Limb (tissue), 2 donors: ENCODE data around the gene WDR18.
"Not testable (repeated sequence)": the region's sequence is repeated elsewhere in the genome, so short reads cannot be mapped to it uniquely, and the experiment has no call there.

Experiments used
- DNase-seq, 2 donors: peaks; one replicate each; pipeline ENCODE4 v3.0.0-alpha.2; 2016; ENCODE audit errors: extremely low spot score in 2 of 2

The WDR18 gene

DNA sequence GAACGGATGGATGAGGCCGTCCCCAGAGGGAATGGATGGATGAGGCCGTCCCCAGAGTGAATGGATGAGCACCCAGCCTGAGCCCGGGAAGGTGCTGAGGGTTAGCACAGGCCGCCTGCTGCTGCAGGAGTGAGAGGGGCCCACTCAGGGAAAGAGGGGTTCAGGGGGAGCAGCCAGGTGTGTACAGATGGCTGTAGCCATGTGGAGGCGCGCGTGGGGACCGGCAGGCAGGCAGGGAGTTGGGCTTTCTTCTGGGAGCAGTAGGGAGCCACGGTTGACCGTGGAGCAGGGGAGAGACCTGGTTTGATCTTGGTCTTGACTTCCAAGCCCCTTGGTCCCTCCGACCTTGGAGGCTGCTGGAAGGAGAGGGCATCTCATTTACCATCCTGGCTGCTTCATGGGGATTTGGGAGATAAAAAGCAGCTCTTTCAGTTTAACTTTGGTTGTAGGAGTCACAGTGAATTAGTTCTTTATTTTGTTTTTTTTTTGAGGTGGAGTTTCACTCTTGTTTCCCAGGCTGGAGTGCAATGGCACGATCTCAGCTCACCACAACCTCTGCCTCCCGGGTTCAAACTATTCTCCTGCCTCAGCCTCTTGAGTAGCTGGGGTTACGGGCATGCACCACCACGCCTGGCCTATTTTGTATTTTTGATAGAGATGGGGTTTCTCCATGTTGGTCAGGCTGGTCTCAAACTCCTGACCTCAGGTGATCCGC is 33.6 kb upstream of the WDR18 start:
- DNase-seq, result no peak

DNA sequence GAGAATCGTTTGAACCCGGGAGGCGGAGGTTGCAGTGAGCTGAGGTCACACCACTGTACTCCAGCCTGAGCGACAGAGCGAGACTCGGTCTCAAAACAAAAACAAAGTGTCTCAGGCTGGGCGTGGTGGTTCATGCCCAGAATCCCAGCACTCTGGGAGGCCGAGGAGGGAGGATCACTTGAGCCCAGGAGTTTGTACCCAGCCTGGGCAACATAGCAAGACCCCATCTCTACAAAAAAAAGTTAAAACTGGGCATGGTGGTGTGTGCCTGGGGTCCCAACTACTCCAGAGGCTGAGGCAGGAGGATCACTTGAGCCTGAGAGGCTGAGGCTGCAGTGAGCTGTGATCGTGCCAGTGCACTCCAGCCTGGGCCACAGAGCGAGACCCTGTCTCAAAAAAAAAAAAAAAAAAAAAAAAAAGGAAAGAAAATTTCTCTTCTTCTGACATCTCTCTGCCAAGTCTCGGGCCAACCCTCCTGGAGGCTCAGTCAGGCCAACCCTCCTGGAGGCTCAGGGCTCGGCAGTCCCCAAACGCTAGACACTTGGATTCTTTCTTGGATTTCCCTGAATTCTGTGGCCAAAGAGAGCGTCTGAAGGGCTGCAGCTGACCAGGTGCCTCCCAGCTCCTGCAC is 32.0 kb upstream of the WDR18 start:
- DNase-seq, result no peak

DNA sequence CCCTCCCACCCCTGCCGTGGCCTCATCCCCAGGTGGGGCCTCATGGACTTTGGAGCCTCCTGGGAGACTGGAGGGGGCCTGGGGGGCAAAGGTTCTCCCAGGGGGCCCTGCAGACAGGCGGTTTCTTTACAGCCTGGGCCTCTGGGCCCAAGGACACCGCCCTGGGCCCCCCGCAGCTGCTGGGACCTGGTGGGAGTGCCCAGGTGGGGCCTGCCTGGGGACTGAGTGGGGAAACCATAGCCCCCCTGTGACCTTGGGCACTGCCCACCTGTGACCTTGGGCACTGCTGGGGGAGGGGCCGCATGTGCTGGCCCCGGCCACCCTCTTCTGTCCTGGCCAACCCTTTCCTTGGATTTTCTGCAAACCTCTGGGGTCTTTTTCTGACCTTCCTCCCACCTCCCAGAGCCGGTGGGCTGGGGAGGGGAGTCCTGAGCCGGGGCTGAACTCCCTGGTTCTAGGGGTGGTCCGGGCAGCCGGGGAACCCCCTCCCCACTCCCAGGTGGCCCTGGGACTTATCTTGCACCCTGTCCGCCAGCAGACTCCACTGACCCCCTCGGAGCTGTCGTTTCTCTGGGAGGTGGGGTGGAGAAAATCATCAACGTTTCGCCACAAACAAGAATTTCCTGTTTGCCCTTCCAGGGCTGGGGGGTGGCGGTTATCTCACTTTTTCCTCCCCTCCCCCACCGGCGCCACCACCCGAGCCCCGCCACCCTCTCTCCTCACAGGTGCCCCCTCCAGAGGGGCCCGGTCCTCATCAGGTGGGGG is 31.3 kb upstream of the WDR18 start:
- peak in 1 of 2 donors; percentile 41 for DNase-seq

DNA sequence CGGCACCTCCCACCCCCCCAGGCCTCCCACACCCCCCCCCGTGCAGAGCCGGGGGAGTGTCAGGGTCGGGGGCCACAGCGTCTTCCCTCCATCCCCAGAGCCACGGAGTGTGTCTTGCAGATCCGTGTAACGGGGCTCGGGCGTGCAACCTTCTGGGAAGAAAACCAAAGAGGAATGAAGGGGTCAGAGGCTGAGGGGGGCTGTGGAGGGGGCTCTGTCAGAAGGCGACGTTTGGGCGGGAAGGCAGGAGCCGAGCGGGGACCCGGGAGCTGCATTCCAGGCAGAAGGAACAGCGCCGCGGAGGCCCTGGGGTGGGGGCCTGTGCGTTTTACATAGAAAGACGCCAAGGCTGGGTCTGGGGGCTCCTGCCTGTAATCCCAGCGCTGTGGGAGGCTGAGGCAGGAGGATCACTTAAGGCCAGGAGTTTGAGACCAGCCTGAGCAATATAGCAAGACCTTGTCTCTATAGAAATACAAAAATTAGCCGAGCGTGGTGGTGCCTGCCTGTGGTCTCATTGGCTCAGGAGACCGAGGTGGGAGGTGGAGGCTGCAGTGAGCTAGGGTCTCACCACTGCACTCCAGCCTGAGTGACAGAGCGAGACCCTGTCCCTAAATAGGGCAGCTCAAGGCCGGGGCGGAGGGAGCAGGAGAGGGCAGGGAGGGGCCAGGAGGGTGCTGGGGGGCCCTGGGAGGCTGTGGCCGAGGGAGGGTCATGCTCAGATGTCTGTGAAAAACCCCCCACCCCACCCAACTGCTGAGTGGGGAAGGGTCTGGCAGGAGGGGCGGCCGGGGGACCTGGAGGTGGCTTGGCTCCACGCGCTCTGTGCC is 30.5 kb upstream of the WDR18 start:
- no peak for DNase-seq

DNA sequence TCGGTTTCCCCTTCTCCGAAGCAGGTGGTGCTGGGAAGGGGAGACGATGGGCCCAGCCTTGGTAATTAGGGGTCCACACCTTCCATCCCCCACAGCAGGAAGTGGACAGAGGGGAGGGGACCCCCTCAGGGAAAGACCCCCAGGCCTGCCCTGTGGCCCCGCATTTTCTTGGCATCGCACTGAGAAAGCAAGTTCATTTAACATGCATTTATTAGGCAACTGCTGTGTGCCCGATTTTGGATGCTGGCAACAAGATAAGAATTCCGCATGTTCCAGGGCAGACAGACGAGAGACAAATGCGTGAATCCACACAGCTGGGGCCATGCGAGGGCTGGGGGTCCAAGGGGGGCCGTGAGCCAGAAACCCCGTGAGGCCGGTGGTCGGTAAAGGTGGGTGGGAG is 29.9 kb upstream of the WDR18 start:
- DNase-seq, result no peak

DNA sequence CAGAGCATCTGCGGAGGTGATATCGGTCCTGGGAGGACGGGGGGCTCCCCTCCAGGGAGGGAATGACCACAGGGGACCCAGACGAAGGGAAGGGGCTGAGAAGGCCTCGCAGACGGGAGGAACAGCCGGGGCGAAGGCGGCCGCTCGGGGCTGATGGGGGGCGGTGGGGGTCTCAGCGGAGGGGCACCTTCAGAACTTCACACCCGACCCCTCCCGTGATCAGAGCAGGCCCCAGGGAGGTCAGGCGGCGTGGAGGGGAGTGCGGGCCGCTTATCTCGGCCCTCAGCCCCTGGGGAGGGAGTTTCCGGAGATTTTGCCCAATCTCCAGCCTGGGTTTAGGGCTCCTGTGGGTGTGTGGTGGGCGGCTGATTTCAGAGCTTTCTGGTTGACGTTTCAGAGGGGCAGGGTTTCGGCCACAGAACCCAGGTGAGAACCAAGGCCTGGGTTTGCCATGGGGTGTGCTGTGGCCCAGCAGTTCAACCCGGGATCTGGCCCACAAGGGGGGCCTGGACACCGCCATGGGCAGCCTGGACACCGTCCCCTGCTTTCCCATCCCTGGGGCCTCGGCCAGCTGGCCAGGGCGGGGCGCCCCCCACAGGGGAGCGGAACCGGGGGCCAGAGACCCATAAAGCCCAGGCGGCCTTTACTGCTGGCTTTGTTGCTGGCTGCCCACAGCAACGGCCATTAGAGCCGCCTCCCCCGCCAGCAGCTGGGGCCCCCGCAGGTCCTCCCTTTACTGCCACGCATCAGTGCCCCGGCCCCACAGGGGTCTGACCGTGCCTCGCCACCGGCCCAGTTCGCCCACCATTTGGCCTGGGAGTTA is 29.3 kb upstream of the WDR18 start:
- peak in 1 of 2 donors; percentile 48 for DNase-seq

DNA sequence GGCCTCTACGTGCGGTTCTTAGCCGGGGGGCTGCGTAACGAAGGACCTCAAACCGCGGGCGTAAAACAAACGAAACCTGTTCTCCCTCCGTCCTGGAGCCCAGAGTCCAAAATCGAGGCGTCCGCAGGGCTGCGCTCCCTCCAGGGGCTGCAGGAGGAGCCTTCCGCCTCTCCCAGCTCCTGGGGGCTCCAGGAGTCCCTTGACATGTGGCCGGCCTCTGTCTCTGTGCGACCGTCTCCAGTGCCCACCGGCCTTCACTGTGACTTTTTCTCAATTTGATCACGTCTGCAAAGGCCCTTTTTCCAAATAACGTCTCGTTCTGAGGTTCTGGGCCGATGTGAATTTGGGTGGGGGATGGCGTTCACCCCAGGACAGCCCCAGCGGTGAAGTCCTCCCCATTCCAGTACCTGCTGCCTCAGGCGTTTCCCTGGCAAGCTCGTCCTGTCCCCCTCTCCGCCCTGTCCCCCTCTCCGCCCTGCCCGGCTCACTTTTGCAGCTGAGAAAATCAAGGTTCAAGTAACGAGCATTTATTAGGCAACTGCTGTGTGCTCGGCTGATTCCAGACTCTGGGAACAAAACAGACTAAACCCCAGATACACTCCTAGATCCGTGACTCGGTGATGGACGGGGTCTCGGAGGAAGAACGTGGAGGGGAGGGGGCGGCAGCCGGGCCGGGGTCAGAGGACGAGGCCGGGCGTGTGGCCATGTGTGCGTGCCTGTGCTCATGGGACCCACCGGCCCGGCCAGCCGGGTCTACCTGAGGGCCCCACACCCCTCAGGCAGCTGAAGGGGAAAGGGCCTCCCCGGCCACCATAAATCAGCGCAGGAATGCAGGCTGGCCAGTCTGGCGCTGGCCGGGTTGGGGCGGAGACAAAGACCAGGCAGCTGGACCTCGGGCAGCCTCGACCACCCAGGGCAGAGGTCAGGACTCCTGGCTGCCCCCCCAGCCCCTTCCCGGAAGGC is 28.1 kb upstream of the WDR18 start:
- DNase-seq, result peak in 1 of 2 donors; percentile 39

DNA sequence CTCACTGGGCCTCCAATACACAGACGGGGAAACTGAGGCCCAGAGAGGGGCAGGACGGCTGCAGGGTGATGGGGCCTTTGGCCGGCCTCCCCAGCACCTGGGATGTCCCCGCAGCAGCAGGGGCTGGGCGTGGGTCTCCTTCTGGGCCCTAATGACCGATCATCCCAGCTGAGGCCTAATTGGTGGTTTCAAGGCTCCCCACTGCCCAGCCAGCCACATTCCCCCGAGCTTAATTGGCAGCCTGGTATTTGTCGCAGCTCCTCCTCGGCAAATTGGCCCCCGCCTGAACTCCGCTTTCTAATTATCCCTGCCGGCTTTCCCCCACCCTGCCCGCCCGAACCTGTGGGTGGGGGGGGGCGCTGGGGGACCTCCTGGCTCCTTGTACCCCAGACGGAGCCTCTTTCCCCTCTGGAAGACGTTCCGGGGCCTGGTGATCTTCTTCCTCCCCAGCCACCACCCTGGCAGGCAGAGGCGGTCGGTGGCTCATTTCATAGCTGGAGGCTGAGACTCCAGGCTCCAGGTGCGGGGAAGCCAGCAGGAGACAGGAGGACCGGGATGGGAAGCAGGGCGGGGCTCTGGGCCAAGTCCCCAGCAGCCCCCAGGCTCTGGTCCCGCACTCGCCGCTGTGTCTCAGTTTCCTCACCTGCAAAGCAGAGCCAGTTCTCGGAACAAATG is 27.2 kb upstream of the WDR18 start:
- DNase-seq, result peak in 1 of 2 donors; percentile 47

DNA sequence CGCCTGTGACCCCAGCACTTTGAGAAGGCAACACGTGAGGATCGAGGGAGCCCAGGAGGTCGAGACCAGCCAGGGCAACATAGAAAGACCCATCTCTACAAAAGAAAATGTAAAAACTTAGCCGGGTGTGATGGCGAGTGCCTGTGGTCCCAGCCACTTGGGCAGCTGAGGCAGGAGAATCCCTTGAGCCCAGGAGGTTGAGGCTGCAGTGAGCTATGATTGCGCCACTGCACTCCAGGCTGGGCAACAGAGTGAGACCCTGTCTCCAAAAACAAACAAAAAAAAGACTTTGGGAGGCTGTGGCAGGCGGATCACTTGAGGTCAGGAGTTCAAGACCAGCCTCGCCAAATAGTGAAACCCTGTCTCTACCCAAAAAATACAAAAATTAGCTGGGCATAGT is 26.6 kb upstream of the WDR18 start:
- not testable (repeated sequence) for DNase-seq

DNA sequence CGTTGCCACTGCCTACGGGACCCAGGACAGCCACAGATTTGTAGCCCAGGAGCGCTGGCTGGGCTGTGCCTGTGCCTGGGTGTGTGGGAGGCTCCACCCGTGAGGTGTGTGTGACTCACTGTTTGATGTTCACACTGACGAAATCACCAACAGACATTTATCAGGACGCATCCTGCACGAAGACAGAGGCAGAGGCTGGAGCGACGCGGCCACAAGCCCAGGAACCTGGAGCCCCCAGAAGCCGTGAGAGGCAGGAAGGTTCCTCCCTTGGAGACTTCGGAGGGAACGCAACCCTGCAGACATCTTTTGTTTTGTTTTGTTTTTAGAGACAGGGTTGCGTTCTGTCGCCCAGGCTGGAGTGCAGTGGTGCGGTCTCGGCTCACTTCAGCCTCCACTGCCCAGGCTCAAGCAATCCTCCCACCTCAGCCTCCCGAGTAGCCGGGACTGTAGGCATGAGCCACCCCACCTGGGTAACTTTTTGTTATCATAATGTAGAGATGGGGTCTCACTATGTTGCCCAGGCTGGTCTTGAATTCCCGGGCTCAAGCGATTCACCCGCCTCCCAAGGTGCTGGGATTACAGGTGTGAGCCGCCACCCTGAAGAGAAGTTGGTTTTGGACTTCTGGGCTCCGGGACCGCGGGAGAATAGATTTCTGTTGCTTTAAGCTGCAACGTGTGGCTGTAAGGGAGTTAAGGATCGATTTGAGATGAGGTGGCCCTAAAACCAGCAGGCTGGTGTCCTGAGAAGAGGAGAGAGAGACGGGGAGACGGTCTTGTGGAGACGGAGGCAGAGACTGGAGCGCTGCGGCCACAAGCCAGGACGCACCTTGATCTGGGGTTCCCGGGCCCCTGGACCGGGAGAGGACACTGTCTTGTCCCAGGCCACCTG is 24.9 kb upstream of the WDR18 start:
- no peak for DNase-seq

DNA sequence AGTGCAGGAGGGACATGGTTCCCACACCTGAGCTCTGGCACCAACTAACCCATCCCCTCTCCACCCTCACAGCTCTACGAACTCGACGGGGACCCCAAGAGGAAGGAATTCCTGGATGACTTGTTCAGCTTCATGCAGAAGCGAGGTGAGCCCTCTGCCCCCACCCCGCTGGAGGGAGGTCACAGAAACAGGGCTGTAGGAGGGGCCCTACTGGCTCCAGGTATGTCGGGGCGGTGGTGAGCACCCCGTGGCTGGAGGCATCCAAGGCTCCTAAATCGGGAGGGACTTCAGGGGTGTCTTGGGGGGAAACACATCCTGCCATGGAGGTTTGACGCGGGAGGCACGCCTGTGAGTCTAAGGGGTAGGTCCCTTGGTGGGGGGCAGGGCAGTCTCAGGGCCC is 24.1 kb upstream of the WDR18 start:
- DNase-seq, result no peak

DNA sequence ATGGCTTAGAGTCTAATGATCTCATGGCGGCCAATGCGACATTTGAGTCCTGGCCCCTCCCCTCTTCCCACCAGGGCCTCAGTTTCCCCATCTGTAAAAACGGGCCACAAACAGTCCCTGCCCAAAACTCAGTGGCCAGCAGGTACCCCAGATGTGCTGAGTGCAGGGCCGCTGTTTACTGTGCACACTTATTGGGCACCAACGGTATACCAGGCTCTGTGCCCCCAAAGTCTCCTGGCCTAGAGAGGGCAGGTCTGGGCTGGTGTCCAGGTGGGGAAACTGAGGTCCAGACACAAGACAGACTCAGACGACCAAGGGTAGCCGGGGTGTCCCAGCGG is 23.6 kb upstream of the WDR18 start:
- no peak for DNase-seq

DNA sequence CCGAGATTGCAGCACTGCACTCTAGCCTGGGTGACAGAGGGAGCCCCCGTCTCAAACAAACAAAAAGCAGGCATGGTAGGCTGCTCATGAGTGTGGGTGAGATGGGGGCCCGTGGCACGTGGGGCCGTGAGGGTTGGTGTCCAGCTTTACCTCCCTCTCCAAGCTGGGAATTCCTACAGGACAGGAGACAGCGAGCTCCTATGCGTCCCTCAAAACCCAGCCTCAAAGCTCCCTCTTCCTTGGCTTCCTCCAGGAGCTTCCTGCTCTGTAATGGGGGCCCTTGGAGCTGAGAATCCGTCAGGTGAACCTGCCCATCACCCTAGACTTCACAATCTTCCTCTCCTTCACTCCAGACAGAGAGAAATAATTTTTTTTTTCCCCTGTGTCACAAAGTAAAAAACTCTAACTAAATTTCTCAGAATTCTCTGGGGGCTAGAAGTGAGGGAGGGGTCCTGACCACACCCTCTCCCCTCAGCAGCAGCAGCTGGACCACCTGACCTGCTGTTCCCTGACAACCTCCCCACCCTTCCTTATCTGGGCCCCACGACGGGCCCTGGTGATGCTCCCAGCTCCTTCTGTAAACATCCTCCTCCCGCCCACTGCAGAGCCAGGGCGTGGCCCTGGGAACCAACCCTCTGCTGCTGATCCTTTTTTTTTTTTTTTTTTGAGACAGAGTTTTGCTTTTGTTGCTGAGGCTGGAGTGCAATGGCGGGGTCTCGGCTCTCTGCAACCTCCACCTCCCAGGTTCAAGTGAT is 22.1 kb upstream of the WDR18 start:
- DNase-seq, result no peak

DNA sequence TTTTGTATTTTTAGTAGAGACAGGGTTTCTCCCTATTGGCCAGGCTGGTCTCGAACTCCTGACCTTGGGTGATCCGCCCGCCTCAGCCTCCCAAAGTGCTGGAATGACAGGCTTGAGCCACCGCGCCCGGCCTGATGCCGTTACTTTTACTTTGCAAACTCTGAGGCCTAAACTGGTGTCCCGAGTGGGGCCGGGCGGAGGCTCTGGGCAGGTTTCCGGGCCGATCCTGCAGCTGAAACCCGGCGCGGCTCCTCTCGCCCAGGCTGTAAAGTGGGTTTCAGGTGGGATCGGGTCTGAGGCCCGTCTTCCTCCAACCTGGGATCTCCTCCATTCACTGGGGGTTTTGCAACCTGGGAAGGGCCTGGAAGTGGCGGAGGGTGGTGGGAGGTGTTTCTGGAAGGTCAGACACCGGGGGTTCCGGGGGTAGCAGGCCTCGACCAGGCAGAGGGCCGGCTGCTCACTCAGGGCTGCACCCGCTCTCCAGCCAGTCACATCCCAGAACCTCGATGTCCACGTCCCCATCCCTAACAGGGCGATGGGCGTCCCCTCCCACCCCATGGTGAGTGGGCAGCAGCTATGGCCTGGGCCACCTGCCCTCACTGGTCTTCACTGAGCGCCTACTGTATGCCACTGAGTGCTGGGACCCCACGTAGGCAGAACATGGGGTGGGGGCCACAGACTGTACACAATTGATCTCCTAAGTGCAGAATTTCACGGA is 21.3 kb upstream of the WDR18 start:
- DNase-seq, result no peak

DNA sequence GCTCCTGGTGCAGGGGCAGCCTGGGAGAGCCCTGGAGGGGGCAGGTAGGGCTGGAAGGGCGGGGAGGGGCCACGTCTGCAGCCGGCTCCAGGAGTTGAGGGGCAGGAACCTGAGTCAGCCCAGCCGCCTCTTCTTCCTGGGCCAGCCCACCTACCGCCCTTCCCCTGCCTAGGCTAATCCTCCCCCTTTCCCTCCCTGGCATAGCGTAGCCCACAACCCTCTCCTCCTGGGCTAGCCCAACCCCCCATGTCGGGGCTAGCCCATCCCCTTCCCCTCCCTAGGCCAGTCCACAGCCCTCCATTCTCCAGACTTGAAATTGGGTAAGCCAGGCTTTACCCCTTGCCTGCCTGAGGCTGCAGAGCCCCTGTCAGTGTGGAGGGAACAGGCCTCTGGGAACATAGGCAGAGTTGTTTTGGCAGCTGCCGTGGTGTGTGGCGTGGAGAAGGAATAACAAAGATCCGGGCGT is 20.6 kb upstream of the WDR18 start:
- no peak for DNase-seq

DNA sequence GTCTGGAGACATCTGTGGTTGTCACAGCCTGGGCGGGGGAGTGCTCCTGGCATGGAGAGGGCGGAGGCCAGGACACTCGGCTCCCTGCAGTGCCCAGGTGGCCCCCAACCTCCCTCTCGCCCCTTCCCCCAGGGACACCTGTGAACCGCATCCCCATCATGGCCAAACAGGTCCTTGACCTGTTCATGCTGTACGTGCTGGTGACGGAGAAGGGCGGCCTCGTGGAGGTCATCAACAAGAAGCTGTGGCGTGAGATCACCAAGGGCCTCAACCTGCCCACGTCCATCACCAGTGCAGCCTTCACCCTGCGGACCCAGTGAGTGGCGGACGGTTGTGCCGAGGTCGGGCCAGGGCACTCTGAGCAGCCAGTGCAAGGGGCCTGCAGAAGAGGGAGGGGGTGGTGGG is 20.0 kb upstream of the WDR18 start:
- DNase-seq, result no peak
